Brain pericyte (primary cell): ENCODE measurements around the gene SMIM12.
"Not testable (repeated sequence)": the region's sequence is repeated elsewhere in the genome, so short reads cannot be mapped to it uniquely, and the experiment has no call there.

Experiments
- DNase-seq: peaks from one replicate; pipeline ENCODE4 v3.0.0-alpha.2; 2012; ENCODE audit warnings: low read depth, low spot score

SMIM12 gene

GRCh38 chr1:34844252-34844634 lies 15.3 kb downstream of the SMIM12 start:
- no peak for DNase-seq

- no peak for DNase-seq
Observed at GRCh38 chr1:34843392-34844251, 15.9 kb downstream of the SMIM12 start.

GRCh38 chr1:34842952-34843371 lies 16.6 kb downstream of the SMIM12 start:
- DNase-seq, result no peak

- DNase-seq, result no peak
Observed at GRCh38 chr1:34842073-34842472, 17.5 kb downstream of the SMIM12 start.

GRCh38 chr1:34840426-34840825 lies 19.1 kb downstream of the SMIM12 start:
- DNase-seq, result no peak

GRCh38 chr1:34839526-34840305 lies 19.8 kb downstream of the SMIM12 start:
- no peak for DNase-seq

GRCh38 chr1:34833711-34834110 lies 25.8 kb downstream of the SMIM12 start:
- no peak for DNase-seq

GRCh38 chr1:34831721-34832246 lies 27.8 kb downstream of the SMIM12 start:
- no peak for DNase-seq

GRCh38 chr1:34829250-34829649 lies 30.3 kb downstream of the SMIM12 start:
- DNase-seq, result no peak

- DNase-seq, result no peak
Observed at GRCh38 chr1:34828611-34829010, 30.9 kb downstream of the SMIM12 start.

GRCh38 chr1:34827341-34827941 lies 32.1 kb downstream of the SMIM12 start:
- DNase-seq, result no peak

GRCh38 chr1:34825455-34826091 lies 34.0 kb downstream of the SMIM12 start:
- DNase-seq, result no peak

- no peak for DNase-seq
Observed at GRCh38 chr1:34824817-34825454, 34.6 kb downstream of the SMIM12 start.

- no peak for DNase-seq
Observed at GRCh38 chr1:34822202-34822601, 37.3 kb downstream of the SMIM12 start.

GRCh38 chr1:34818862-34819261 lies 40.7 kb downstream of the SMIM12 start:
- DNase-seq, result not testable (repeated sequence)

- no peak for DNase-seq
Observed at GRCh38 chr1:34816778-34817177, 42.8 kb downstream of the SMIM12 start.

- DNase-seq, result no peak
Observed at GRCh38 chr1:34816332-34816731, 43.2 kb downstream of the SMIM12 start.

GRCh38 chr1:34810781-34811180 lies 48.8 kb downstream of the SMIM12 start:
- not testable (repeated sequence) for DNase-seq

- DNase-seq, result no peak
Observed at GRCh38 chr1:34808051-34808810, 51.3 kb downstream of the SMIM12 start.

GRCh38 chr1:34806396-34806795 lies 53.2 kb downstream of the SMIM12 start:
- DNase-seq, result no peak
